Measurements from ENCODE around the gene TLDC2.
A peak's percentile ranks its signal among the peaks of the same experiment; 100 is the strongest.
"Not testable (repeated sequence)": the region's sequence is repeated elsewhere in the genome, so short reads cannot be mapped to it uniquely, and the experiment has no call there.

The TLDC2 gene

DNA sequence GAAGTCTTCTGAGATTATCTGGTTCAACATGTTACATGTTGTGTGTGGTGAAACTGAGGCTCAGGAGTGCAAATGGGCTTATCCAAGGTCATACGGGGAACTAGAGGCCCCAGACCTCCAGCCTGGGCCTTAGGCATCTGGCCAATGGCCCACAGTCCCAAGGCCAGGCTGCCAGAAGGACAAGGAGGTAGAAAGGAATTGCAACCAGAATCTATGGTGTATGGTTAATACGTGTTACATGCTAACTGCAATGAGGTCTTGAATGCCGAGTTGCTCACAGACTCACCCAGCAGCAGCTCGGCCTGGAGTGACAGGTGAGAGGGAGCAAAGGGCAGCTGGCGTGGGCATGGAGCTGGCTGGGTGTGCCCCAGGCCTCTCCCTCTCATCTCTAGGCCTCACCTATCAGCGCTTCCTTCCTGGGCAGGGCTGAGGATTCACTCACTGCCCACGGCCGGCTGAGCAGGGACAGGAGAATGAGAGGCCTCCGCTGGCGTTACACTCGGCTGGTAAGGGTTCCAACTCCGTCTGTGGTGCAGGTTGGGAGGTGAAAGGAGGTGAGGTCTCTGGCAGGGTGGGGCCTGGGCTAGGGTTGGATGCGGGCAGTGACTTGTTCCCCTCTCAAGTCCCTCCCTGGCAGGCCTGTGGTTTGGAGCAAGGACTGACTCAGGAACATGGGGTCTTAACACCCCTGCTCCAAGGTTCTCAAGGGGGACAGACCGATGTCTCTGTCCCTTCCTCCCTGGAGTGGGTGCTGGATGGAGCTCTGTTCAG, at the start of gene TLDC2:
Gene TLDC2 (plus strand): TSS at position 437 of the 771 bp plus-strand sequence. CDS start 37 bp downstream, at position 474.
- no peak for DNase-seq

DNA sequence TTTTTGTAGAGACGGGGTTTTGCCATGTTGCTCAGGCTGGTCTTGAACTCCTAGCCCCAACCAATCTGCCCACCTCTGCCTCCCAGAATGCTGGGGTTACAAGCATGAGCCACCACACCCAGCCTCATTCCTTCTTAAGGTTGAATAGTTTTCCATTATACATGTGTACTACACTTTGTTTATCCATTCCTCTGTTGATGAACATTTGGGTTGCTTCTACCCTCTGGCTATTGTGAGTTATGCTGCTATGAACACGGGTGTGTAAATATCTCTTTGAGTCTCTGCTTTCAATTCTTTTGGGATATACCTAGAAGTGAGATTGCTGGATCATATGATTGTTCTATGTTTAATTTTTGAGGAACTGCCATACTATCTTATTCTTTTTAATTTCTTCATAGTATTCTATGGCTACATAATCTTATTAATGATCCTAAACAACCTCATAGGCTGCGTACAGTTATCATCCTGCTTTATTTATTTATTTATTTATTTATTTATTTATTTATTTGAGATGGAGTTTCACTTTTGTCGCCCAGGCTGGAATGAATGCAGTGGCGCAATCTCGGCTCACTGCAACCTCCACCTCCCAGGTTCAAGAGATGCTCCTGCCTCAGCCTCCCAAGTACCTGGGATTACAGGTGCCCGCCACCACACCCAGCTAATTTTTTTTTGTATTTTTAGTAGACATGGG, 49.2 kb upstream of the TLDC2 start:
- DNase-seq, result no peak

DNA sequence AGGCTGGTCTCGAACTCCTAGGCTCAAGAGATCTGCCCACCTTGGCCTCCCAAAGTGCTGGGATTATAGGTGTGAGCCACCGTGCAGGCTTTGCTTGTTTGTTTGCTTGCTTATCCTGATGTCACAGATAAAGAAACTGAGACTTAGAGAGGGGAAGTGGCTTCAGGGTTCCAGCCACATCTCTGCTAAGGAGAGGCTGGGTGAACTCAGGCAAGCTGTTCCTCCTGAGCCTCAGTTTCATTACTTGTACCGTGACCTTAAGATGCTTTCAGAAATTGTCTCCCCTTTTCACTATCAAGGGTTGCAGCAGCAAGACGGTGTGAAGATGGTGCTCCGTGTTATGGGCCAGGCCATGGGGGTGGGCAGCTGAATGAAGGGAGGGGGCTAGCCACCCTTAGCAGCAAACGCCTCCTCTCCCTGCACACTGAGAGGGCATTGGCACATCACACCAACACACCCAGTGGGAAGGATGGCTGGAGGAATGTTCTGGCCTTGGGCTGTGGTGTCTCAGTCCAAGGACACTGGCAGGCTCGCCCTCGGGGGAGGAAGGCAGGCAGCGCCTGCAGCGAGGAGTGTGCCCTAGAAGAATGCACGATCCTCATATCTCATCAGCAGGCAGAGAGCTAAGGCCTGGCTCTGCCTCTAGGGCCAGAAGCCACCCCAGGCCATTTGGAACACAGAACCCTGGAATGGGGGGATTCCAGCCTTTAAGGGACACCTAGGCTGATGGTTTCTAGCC, 48.2 kb upstream of the TLDC2 start:
- DNase-seq, result no peak

DNA sequence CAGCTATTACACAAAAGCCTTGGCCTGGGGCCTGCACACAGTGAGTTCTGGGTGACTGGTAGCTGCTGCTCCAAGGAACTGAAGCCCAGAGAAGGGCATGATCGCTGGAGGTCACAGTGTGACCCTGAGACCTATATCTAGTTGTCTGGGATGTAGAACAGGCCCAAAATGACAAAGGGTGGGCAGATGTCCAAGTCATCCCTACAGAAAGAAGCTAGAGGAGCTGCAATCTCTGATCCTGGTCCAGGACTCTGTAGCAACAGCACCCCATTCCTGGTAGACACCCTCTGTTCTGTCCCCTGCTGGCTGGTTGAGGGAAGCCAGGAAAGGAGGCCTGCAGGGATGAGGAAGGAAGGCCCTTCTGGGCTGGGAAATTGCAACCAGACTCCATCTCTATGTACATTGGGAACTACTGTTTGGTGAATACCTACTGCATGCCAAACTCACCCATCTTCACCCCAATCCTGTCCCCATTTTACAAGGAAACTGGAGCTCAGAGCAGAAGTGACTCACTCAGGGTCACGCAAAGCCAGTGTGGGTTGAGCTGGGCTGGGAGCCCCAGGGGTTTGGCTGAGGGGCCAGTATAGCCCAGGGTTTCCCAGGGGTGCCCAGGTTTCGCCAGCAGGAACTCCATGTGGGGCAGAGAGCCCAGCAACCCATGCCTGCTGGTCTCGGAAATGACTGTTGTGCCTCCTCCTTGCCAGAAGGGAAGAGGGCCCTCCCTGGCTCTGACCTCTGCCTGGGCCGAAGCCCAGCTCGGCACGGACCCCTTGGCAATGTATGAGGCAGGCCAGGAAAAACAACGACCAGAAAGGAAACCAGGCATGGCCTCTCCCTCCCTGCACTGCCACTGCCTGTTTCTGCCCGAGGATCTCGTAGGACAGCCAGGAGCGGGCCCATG, 44.9 kb upstream of the TLDC2 start:
- no peak for DNase-seq

DNA sequence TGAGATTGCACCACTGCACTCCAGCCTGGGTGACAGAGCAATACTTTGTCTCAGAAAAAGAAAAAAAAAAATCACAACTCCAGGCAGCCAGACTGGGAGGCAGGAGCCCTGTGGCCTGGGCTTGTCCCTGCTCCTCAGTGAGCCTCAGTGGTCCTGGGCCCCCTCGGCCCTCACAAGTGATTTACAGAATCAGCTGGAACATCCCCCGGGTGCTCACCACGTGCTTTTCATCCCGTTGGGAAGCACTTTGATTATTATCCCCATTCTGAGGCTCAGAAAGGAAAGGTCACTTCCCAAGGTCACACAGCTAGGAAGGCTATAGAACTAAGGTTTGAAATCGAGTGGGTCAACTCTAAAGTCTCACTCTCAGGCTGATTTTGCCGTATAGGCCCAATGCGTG, 43.1 kb upstream of the TLDC2 start:
- no peak for DNase-seq

DNA sequence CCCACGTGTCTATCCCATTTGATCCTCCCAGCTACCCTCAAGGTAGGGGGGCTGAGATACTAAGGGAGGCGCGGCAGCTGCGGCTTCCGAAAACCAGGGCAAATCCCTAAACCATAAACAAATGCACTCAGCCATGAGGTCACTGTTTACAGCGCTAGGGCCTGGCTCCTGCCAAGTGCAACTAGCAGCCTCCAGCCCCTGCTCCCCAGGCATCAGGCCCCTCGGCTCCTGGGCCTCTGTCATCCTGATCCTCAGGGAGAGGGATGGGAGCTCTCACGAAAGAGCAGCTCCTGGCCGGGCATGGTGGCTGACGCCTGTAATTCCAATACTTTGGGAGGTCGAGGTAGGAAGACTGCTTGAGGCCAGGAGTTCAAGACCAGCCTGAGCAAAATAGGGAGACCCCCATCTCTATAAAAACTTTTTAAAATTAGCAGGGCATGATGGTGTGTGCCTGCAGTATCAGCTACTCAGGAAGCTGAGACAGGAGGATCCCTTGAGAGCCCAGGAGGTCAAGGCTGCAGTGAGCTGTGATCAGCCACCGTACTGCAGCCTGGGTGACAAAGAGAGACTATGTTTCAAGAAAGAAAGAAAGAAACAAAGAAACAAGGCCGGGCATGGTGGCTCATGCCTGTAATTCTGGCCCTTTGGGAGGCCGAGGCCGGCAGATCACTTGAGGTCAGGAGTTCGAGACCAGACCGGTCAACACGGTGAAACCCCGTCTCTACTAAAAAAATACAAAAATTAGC, 42.5 kb upstream of the TLDC2 start:
- DNase-seq, result no peak

DNA sequence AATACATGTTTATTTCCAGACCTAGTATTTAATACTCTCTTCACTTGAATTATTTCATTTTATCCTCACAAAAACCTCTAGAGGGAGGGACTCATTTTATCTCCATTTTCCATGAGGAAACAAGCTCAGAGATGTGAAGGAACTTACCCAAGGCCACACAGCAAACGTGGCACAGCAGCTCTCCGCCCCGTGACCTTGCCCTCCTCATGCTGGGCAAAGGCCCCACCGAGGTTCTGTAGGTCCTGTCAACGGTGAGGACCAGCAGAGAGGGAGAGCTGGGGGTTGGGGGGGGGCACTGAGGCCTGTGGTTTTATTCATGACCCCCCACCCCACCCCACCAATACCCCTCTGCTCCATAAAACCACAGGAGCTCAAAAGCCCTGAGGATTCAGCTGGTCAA, 40.9 kb upstream of the TLDC2 start:
- DNase-seq, result no peak

DNA sequence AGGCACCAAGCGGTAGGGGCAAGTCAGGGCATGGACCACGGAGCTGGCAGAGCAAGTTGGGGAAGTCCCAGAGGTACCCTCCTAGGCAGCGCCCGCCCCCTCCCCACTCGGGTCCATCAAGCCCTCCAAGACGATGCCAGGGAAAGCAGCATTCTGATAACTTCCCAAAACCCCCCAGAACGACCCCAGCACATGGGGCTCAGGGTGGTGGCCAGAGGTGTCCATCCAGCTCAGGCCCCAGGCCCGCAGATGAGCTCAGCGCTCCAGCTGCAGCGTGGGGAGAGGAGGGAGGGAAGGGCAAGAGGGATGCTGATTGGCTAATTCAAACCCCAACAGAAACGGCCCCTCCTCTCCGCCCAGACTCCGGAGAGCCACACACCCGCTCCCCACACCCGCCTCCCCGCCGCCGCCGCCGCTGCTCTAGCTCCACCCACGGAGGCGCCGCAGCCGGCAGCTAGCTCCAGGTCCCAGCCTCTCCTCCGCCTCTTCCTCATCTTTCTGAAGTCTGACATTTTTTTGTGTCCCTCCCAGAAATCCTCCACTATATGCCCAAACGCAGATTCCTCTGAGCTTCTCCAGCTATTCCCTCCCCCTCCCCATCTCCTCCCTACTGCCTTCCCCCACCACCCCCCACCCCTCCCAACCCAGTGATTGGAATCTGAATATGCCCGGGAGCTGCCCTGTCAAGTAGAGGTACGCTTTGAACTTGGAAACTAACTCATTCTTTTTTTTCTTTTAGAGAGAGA, 40.3 kb upstream of the TLDC2 start:
- DNase-seq, result peak; percentile 74

DNA sequence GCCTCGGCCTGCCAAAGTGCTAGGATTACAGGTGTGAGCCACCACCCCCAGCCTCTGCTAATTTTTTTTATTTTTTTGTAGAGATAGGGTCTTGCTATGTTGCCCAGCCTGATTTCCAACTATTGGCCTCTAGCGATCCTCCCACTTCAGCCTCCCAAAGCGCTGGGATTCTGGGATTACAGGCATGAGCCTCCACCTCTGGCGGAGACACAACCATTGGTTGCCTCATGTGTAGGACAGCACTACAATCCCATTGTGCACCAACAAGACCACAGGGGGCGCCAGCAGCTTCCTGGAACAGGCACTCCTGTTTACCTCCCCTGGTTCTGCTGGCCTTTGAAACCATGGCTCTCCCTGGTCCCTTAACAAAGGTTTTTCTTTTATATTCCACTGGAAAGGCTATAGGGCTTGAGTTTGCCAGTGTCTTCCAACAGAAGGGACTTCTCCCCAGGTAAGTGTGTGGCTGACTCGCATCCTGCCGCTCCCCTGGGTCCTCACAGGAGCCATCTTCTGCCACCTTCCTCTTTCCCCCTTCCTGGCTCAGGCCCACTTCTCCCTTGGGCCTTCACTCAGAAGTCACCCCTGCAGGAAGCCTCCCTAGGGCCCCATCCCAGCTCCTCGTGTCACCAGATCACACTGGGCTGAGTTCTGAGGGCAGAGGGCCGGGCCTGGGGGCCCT, 39.2 kb upstream of the TLDC2 start:
- peak; percentile 24 for DNase-seq

DNA sequence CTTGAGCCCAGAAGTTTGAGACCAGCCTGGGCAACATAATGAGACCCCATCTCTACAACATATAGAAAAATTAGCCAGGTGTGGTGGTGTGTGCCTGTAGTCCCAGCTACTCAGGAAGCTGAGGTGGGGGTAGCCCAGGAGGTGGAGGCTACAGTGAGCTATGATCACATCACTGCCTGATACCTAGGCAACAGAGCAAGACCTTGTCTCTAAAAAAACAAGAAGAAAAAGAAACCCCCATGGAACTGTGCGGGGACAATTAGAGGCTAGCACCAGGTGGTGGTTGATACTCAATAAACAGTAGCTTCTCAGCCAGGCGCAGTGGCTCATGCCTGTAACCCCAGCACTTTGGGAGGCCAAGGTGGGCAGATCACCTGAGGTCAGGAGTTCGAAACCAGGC, 37.6 kb upstream of the TLDC2 start:
- DNase-seq, result not testable (repeated sequence)

DNA sequence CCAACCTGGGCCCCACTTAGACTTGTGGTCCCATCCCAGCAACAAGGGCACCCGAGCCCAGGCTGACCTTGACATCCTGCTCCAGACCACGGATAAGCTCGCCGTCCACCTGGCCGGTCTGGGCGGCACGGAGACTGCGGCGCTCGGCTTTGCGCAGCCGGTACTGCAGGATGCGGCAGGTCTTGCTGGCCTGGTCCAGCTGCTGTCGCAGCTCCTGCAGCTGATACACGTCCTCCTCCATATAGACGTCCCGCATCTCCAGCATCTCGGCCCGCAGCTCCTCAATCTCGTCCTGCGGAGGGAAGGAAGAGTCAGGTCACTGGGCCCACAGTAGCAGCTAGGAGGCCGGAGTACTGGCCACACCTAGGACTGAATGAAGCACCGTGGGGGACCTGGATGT, 36.8 kb upstream of the TLDC2 start:
- no peak for DNase-seq

DNA sequence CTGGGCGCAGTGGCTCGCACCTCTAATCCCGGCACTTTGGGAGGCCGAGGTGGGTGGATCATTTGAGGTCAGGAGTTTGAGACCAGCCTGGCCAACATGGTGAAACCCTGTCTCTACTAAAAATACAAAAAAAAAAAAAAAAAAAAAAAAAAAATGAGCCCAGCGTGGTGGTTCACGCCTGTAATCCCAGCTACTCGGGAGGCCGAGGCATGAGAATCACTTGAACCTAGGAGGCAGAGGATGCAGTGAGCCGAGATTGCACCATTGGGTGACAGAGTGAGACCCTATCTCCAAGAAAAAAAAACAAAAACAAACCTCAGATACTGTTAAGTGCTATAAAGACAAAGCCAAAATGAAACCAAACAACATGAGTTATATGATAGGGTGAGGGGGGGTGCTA, 34.9 kb upstream of the TLDC2 start:
- not testable (repeated sequence) for DNase-seq

DNA sequence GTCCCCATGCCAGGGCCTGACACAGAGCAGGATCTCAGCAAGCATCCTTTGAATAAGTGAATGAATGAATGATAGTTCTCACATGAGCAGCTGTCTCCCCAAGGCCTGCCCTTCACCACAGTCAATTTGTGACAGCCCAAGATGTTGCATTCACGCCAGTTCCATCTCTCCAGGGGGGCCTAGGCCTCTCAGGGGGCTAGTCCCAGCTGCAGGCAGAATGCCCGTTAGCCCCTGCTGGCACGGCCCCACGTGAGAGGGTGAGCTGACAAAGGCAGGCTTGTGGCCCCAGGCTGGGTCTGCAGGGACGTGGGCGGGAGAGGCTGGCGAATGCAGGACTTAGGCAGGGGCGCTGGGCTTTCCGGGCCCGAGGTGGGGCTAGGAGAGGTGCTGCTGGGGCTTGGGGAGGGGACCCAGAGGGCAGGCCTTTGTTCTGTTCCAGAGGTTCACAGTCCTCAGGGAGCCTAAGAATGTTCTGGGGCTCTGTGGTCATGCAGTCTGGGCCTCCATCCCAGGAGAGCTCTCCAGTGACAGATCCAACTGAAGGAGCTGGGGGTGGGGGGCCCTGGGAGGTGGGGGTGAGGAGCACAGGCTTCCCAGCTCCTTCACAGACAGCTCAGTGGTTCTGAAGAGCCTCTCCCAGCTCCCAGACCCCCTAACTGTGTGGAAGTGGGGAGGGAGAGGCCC, 30.5 kb upstream of the TLDC2 start:
- no peak for DNase-seq

DNA sequence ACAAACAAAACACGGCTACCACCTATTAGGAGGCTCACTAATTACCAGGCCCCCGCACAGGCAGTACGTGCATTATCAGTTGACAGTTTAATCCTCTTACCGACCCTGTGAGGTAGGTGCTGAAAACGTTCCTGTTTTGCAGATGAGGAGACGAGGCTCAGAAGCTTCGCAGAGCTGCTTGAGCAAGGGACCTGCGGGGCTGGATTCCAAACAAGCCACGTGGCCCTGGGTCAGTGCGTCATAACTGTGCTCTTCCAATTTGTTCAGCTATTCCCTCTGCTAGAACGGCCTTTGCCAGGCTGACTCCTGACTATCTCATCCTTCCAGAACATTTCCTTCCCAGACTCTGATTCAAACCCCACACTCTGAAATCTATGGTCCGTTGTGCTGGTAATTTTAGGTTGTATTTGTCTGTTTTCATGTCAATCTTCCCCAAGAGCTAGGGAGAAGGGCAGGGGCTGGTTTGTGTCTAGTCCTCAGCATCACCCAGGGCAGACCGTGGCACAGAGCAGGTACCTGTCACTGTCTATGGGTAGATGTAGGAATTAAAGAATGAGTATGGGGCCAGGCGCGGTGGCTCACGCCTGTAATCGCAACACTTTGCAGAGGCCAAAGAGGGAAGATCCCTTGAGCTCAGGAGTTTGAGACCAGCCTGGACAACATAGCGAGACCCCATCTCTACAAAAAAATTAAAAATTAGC, 28.8 kb upstream of the TLDC2 start:
- DNase-seq, result no peak

DNA sequence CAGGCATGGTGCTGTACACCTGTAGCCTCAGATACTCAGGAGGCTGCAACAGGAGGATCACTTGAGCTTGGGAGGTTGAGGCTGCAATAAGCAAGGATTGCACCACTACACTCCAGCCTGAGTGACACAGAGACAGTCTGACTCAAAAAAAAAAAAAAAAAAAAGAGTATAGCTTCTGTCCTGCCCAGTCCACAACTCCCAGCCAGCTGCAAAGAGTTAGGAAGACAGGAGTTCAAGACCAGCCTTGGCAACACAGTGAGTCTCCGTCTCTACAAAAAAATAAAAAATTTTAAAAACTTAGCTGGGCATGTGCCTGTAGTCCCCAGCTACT, 28.3 kb upstream of the TLDC2 start:
- DNase-seq, result no peak

DNA sequence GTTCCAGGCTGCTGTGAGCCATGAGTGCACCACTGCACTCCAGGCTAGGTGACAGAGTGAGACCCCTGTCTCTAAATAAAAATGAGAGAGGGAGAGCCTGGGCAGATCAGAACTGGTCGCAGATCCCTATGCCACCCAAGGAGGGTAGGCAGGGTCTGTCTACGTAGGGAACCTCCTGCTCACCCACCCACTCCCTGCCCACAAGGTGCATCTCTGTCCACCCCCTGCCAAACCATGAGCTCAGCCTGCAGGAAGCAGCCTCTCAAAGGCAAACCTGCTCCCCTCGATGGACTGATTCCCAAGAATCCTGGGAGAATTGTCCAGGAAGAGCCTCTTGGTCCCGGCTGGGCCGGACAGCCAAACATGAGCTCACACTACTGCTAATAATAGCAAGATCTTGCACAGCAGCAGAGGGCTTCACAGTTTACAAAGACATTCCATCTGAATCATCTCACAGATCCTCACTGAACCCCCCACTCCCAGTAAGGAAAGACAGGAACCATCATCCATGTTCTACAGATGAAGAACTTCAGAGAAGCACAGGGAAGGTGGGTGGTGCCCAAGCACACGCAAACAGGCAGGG, 27.8 kb upstream of the TLDC2 start:
- no peak for DNase-seq

DNA sequence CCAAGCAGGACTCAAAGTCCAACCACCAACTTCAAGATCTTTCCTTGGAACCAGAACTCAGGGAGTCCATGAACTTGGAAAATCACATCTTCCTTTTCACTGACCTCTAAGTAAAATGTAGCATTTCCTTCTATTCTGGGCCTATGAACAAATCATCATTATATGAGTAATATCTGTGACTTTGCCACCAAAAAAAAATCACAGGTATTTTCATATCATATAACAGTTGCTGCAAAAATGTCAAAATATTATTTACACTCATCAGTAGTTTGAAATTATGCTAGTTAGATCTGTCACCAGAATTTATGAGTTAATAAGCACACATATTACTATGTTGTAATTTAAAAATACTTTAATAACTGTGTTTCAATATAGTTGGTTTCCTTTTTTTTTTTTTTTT, 27.3 kb upstream of the TLDC2 start:
- no peak for DNase-seq

DNA sequence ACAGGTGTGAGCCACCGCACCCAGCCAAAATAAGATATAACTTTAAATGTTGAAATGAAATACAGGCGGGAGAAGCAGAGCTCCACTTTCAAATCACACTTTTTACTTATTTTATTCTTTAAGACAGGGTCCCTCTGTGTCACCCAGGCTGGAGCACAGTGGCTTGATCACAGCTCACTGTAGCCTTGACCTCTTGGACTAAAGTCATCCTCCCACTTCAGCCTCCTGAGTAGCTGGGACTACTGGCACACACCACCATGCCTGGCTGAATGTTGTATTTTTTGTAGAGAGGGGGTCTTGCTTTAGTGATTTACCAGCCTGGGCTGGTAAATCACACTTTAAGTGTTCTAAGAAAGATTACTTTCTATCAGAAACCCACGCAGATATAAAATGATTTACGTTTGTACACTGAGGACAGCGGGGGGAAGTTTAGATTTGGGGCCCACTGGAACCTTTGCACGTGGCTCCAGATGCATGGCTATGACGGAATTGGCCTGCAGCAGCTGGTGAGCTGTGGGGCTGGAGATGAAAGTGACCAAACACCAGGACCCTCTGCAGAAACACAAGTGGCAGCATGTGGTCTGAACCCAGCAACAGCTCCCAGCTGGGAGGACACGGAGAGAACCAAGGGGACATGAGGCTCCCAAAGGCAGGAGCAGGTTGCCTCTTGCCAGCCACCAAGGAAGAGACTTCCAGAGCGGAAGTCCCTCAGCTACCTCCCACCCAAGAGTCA, 26.4 kb upstream of the TLDC2 start:
- no peak for DNase-seq
